Dermis blood vessel endothelial cell (primary cell): ENCODE data around the gene ITGBL1. TPM values are rescaled to one million over a fixed set of nuclear protein-coding genes. Genes with fewer than 3 reads are reported as not detected.

Source experiments
- DNase-seq: peaks from one replicate; pipeline ENCODE4 v3.0.0; 2010
- total RNA-seq: library from RNA; depleted of rRNA; stranded (reverse); fragments of >200 nt; gene quantifications from 2 replicates; pipeline ENCODE4 v1.2.3, GENCODE V29; 2014

The ITGBL1 gene
- total RNA-seq, 1 donor from 2014 or later: 16.3 TPM

GRCh38 chr13:101451641-101452040 lies 834 bp upstream of the ITGBL1 start:
- no peak for DNase-seq

DNA sequence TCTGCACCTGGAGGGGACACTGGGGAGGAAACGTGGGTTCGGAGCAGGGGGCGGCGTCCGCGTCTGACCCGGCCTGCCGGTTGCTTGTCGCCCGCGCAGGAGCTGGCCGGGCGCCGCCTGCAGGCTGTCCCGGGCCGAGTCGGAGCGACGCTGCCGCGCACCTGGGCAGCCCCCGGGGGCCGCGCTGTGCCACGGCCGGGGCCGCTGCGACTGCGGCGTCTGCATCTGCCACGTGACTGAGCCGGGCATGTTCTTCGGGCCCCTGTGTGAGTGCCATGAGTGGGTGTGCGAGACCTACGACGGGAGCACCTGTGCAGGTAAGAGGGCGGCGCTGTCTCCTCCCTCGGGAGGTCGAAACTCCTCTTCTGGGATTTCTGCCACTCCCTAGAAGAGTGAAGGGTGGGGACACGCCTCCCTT lies 1.3 kb downstream of the ITGBL1 start:
- DNase-seq: peak; percentile 63

GRCh38 chr13:101454767-101455166 lies 2.3 kb downstream of the ITGBL1 start:
- peak; percentile 61 for DNase-seq

- DNase-seq: peak; percentile 67
Measured at GRCh38 chr13:101455863-101456262, 3.4 kb downstream of the ITGBL1 start.

DNA sequence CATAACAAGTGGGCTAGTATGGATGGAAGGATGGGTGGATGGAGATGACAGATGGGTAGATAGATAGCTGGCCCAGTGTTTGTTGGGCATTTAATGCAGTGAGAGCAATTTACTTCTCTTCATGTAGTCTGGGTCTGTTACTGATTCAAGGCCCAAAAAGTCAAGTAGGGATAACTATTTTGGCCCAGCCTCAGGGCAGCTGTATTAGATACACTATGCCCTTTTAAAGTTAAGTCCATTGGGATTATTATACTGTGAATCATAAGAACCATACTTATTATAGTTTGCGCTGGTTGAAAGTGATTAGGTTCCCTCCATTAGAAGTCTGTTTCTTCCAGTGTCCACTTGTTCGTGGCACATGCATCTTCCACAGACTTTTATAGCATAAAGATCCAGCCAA lies 4.7 kb downstream of the ITGBL1 start:
- no peak for DNase-seq

DNA sequence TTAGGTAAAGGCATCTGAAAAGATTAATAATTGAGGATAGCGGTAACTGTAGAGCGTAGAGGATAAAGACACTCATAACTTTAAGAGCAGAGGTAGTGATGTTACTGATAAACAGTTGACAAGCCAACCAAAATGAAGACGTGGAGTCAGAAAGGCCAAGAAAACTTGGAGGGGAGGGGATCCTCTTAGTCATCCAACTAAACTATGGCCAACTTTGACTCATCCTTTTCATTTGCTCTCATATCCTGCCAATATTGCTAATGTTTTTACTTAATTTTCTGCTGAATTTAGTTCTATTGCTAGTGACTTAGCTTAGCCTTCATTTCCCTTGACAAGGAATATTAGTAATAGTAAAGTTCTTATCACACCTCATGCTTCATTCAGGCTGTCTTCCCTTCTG lies 13.4 kb downstream of the ITGBL1 start:
- DNase-seq: no peak

DNA sequence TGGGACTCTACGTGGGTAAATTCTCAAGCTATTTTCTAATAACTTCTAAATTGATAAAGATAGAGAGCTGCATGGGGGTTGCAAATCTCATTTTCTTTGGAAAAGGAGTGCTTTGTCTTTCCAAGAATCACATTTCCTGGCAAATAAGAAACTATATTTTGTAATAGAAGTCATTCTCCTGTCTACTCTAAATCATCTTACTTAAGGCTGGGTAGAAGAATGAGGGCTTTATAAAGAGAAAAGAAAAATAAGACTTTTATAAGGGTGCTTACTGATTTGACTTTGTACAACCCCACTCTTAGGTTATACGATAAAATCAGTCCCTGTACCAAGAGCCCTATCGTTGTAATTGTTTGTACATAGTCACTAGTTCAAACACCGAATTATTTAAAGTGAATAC lies 14.9 kb downstream of the ITGBL1 start:
- DNase-seq: no peak

- DNase-seq: peak; percentile 38
Measured at GRCh38 chr13:101473458-101473857, 21.0 kb downstream of the ITGBL1 start.

DNA sequence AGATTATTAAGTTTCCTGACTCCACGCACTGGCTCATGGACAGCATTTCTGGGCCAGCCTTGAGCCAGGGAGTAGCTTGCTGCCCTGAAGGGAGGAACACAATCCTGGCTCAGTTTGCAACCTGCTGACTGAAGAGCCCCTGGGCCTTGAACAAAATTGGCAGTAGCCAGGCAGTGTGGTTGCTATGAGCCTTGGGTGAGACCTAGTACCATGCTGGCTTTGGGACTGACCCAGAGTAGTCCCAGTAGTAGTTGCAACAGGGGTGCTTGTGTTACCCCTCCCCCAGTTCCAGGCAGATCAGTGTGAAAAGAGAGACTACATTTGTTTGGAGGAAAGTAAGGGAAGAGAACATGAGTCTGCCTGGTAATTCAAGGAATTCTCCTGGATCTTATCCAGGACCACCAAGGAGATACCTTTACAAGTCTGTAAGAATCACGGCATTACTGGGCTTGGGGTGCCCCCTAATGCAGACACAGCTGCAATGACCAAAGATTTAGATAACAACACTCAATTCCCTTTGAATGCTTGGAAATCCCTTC lies 22.0 kb downstream of the ITGBL1 start:
- DNase-seq: peak; percentile 78

DNA sequence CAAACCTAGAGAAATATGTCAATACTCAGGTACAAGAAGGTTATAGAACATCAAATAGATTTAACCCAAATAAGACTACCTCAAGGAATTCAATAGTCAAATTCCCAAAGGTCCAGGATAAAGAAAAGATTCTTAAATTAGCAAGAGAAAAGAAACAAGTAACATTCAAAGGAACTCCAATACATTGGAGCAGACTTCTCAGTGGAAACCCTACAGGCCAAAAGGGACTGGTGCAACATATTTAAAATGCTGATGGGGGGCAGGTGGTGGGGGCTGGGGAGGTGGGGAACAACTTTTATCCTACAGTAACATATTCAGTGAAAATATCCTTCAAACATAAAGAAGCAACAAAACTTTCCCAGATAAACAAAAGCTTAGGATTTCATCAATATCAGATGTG lies 23.1 kb downstream of the ITGBL1 start:
- DNase-seq: no peak

DNA sequence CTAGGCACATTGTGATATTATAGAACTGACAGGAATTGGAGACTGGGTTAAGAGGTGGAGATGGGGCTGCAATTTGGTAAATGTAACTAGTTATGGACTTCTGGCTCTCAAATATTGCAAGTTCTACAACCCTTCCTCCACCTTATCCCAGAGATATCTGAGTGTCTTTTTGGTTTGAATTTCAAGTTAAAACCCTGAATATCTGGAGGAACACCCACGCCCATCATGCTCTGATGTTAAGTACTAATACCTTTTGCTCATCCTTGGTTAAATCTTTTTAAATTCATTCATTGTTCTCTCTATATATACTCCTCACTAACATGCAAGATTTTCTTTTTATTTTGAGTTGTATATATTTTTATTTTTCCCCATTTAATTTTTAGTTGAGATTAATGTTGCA lies 28.9 kb downstream of the ITGBL1 start:
- DNase-seq: no peak

DNA sequence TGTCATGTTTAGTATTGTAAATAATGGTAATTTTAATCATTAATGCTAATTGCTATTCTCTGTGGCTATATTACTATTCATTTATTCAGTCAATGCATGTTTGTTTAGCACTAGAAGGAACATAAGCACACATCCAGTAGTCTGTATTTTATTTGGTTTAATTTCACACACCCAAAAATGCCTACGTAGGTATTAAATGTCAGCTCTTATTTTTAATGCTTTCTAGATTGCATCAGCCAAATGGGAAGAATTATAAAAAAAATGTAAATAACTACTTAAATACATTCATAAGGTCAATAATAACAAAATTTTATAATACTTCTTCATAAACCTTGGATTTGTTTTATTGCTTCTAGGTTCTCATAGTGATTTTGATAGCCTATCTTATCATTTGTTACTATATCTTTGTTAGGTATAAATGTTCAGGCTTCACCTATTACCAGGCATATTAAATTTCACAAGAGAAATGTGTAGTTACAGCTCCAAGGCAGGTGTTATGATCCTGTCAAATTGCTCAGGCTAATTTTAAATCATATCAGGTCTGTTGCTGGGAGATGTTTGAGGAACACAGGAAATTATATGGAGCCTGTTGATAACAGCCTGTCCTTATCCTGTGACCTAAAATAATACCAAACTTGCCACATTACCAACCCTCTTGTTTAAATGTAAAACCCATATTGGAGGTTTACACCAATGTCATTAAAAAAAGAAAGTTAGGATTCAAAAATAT lies 34.4 kb downstream of the ITGBL1 start:
- peak; percentile 69 for DNase-seq

DNA sequence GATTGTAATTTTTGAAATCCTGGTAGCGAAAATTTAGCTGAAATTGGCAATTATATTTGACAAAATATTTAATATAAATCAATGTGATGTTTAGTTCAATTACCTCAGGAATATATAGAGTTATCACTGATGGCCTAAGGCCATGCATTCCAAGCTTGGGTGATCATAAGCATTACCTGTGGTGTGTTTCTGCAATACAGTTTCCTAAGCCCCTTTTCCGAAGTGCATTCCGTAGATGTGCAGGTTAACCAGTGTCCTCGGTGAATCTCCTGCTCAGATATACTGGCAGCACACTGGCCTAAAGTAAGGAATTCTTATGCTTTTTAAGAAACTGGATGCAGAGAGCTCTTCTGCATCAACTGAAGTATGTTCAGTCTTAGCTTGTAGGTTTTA lies 35.0 kb downstream of the ITGBL1 start:
- no peak for DNase-seq

DNA sequence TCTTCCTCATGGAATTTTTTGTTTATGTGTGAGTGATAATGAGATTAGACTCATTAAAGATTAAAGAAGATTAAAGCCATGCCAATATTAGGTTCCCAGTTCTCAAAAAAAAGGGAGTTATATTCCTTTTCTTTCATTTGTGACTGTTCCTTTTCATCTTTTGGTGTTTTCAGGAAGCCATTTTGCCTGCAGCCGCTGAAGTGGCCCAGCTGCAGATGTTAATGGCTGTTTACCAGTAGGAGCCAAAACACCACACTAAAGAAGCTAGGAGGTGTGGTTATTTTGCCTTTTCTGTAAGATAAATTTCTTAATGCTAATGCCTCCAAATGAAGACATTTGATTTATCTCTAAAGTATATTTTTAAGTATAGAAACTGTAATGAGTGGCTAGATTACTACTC lies 36.3 kb downstream of the ITGBL1 start:
- no peak for DNase-seq

GRCh38 chr13:101489643-101490405 lies 37.3 kb downstream of the ITGBL1 start:
- DNase-seq: peak; percentile 91

DNA sequence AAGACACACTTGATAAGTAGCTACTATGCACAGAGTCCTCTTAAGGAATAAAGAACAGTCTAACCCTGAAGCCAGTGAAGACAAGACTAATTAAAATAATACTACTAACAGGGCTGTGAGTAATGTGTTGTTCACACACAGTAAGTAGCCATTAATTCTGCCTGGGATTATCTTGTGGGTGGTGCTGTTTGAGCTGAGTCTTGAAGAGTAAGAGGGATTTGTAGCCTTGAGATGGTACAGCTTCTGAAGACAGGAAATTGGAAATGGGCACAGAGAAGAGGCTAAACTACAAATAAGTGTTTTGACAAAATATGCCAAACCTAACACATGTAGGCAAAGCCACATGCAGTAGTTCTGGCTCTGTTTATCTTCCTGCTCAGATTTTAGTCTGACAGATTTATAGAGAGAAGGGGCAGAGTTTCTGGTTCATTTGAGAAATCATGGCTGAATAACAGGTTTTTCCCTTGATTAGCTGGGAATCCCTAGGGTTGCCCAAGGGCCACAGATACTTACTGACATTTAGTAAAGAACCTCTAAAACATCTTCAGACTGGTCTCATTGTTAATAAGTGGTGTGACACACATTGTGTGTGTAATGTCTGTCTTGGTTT lies 38.0 kb downstream of the ITGBL1 start:
- DNase-seq: no peak

DNA sequence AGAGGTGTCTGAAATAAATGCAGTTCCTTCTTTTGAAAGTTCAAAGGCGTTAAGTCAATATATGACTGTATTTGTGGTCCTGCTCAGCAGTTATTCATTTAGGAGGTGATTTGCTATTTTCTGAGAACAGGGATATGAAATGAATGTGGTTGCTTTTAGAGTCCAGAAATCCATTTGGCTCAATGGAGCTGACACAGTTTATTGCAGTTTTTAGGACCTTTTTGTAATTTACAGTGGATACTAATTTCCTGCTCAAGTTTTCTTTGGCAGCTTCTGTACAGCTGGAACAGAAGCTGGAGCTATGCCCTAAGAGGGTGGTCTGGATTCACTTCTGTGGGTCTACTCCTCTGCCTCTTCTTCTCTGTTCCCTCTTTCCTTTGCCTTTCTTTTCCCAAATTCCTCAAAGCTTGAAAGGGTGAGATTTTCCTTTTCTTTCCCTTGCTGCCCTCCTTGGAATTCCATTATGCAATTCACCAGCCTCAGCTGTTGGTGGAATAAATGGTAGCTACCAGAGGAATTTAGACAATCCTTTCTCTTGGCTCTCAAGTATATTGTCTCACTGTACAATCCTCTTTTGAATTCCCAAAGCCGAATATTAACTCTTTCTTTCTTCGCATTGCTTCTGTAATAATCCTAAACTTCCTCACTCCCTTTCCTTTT lies 39.9 kb downstream of the ITGBL1 start:
- DNase-seq: peak; percentile 54

GRCh38 chr13:101493541-101493940 lies 41.1 kb downstream of the ITGBL1 start:
- no peak for DNase-seq

DNA sequence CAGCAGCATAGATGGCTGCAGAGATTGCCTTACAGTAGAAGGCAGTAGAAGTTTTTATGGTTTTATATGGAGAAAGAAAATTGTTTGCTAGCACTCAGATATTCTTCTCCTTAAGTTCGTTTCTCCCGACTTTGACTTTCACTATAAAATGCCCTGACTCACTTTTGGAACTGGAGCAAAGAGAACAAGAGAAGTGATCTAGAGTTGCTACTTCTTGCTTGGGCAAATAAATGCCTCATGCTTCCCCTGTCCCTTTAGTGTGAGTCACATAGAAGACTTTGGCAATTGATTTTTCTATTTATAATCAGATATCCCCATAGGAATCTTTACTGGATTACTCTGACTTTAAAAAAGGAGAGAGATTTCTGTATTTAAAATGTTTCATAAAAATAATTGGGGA lies 46.9 kb downstream of the ITGBL1 start:
- no peak for DNase-seq

DNA sequence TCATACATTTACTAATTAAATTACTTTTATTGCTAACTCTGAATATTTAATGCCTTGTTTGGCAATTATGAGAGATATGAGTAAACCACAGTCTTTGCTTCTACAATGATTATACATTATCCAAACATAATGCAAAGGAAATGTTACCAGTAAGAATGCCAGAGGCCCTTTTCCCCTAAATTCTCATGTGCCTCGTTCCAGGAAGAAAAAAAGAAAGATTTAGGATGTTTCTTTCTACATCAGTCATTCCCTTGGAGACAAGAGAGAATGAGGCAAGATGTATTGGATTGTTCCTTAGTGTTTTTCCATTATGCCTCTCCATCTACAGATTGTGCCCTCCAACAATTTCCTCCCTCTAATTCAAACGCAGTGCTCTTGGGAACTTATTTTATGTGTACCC lies 50.1 kb downstream of the ITGBL1 start:
- no peak for DNase-seq

DNA sequence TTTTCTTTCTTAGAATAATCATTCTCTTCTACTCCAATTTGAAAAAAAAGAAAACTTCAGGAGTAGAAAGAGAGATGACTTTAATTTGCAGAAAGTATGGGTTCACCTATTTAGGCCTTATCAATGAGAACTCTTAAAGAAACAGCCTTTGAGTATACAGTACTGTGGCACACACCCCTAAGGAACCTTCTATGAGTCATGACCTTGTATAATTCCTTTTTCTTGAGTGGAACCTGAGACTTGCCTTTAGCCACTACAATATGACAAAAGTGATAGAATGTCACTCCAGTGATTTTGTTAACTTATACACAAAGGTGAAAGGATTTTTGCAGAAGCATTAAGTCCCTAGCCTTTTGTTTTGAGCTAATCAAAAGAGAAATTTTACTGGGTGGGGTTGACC lies 58.7 kb downstream of the ITGBL1 start:
- no peak for DNase-seq

GRCh38 chr13:101511766-101512165 lies 59.3 kb downstream of the ITGBL1 start:
- DNase-seq: no peak

GRCh38 chr13:101512650-101513049 lies 60.2 kb downstream of the ITGBL1 start:
- peak; percentile 28 for DNase-seq
